Peyer's patch (tissue), 4 donors: Measurements from ENCODE around the gene OR2D2. TPM values are rescaled to one million over a fixed set of nuclear protein-coding genes. Genes with fewer than 3 reads are reported as not detected.

Source experiments
- DNase-seq, 3 donors: peaks; one replicate each; pipeline ENCODE4 v3.0.0-alpha.2; 2017 to 2019
- H3K27ac ChIP-seq, 4 donors: fragments of 200-600 bp; sonication (generic); one replicate each; pipeline ENCODE4 v1.5.1; 2016 to 2019
- H3K27me3 ChIP-seq, 2 donors: fragments of 200-600 bp; sonication (generic); one replicate each; pipeline ENCODE4 v1.5.1; 2019
- H3K36me3 ChIP-seq, 3 donors: fragments of 200-600 bp; sonication (generic); one replicate each; pipeline ENCODE4 v1.5.1; 2016 to 2019
- H3K4me1 ChIP-seq, 4 donors: fragments of 200-600 bp; sonication (generic); one replicate each; pipeline ENCODE4 v1.5.1; 2016 to 2019
- H3K4me3 ChIP-seq, 4 donors: fragments of 200-600 bp; sonication (generic); 1 replicate in 3 of 4; 2 replicates in 1 of 4; pipeline ENCODE4 v1.5.1; 2016 to 2019; ENCODE audit warnings: mild to moderate bottlenecking in 1 of 4
- H3K9me3 ChIP-seq, 4 donors: fragments of 200-600 bp; sonication (generic); one replicate each; pipeline ENCODE4 v1.5.1; 2016 to 2019; ENCODE audit warnings: mild to moderate bottlenecking in 1 of 4
- CTCF ChIP-seq, 6 experiments: fragments of 450-650 bp in 4 of 6; fragments of 200-600 bp in 2 of 6; sonication (generic) in 1 of 6; IDR thresholded peaks; one replicate each; pipeline ENCODE4 v1.5.1; 2017 to 2019; ENCODE audit warnings: antibody characterized with exemption in 6 of 6, mild to moderate bottlenecking in 3 of 6, moderate library complexity in 1 of 6
- POLR2A ChIP-seq, 2 donors: fragments of 450-650 bp; IDR thresholded peaks; one replicate each; pipeline ENCODE4 v1.5.1; 2017; ENCODE audit warnings: antibody characterized with exemption in 2 of 2, mild to moderate bottlenecking in 2 of 2, moderate library complexity in 2 of 2
- total RNA-seq, 4 donors: library from RNA; depleted of rRNA; stranded (reverse); fragments of >200 nt; gene quantifications; one replicate each; pipeline ENCODE4 v1.1.0, GENCODE V29; 2016

The OR2D2 gene
- total RNA-seq, 4 donors from 2014 or later, result 0.80 to 2.0 TPM; not detected in 2

GRCh38 chr11:6876325-6876724 is 16.0 kb downstream of the OR2D2 start, which contains the start of gene OR10A4:
TSS of gene OR10A4 (plus strand) at chr11:6876625. CDS start at chr11:6876648, 23 bp downstream.
- Histone ChIP-seq H3K36me3 (no peaks in the 10 kb centered on the region), H3K4me3 (no peak within 1 kb of the TSS), H3K27ac (no peak within 1 kb of the TSS), H3K27me3 (no peaks in the 10 kb centered on the region), H3K4me1 (no peaks in the 10 kb centered on the region), H3K9me3 (no peaks in the 10 kb centered on the region)
- no peak for DNase-seq
- TF ChIP-seq POLR2A (IDR thresholded peaks at IDR 0.05) (no peak), CTCF (IDR thresholded peaks at IDR 0.05) (no peak)

- DNase-seq, result no peak
- Histone ChIP-seq H3K4me3 (no peak overlapping the region), H3K27me3 (no peaks in the 10 kb centered on the region), H3K27ac (no peak overlapping the region), H3K36me3 (no peaks in the 10 kb centered on the region), H3K9me3 (no peaks in the 10 kb centered on the region), H3K4me1 (no peaks in the 10 kb centered on the region)
- TF ChIP-seq POLR2A (IDR thresholded peaks at IDR 0.05), result no peak
- TF ChIP-seq CTCF (IDR thresholded peaks at IDR 0.05), result no peak
These were observed 16.5 kb downstream of the OR2D2 start for GRCh38 chr11:6875761-6876160.

GRCh38 chr11:6871278-6871677 is 21.0 kb downstream of the OR2D2 start:
- DNase-seq, result no peak
- Histone ChIP-seq H3K9me3 (no peaks in the 10 kb centered on the region), H3K4me3 (no peak overlapping the region), H3K36me3 (no peaks in the 10 kb centered on the region), H3K27me3 (no peaks in the 10 kb centered on the region), H3K27ac (no peak overlapping the region), H3K4me1 (no peaks in the 10 kb centered on the region)
- TF ChIP-seq CTCF (IDR thresholded peaks at IDR 0.05) (no peak), POLR2A (IDR thresholded peaks at IDR 0.05) (no peak)

GRCh38 chr11:6864438-6864837 is 27.9 kb downstream of the OR2D2 start:
- H3K9me3 ChIP-seq, result no peaks in the 10 kb centered on the region
- H3K4me1 ChIP-seq, result no peaks in the 10 kb centered on the region
- no peaks in the 10 kb centered on the region for H3K36me3 ChIP-seq
- no peak overlapping the region for H3K4me3 ChIP-seq
- H3K27me3 ChIP-seq, result no peaks in the 10 kb centered on the region
- no peak for DNase-seq
- H3K27ac ChIP-seq, result no peak overlapping the region
- no peak for TF ChIP-seq POLR2A (IDR thresholded peaks at IDR 0.05)
- TF ChIP-seq CTCF (IDR thresholded peaks at IDR 0.05), result no peak

GRCh38 chr11:6862961-6863360 is 29.3 kb downstream of the OR2D2 start, which contains the start of gene OR10A2:
TSS of gene OR10A2 (plus strand) at chr11:6863057. CDS start at chr11:6869755, 6,698 bp downstream.
- Histone ChIP-seq H3K27me3 (no peaks in the 10 kb centered on the region), H3K9me3 (no peaks in the 10 kb centered on the region), H3K4me1 (no peaks in the 10 kb centered on the region), H3K36me3 (no peaks in the 10 kb centered on the region), H3K4me3 (no peak within 1 kb of the TSS), H3K27ac (no peak within 1 kb of the TSS)
- TF ChIP-seq POLR2A (IDR thresholded peaks at IDR 0.05) (no peak), CTCF (IDR thresholded peaks at IDR 0.05) (no peak)
- DNase-seq, result no peak

GRCh38 chr11:6856871-6857270 is 35.4 kb downstream of the OR2D2 start:
- Histone ChIP-seq H3K27ac (no peak overlapping the region), H3K36me3 (no peaks in the 10 kb centered on the region), H3K9me3 (peaks cover 0 to 3% (median 0%) of the 10 kb centered on the region in 4 donors), H3K4me1 (no peaks in the 10 kb centered on the region), H3K27me3 (no peaks in the 10 kb centered on the region), H3K4me3 (no peak overlapping the region)
- TF ChIP-seq POLR2A (IDR thresholded peaks at IDR 0.05), result no peak
- no peak for TF ChIP-seq CTCF (IDR thresholded peaks at IDR 0.05)
- no peak for DNase-seq
